ENCODE data around the gene FTCD. TPM values are rescaled to one million over a fixed set of nuclear protein-coding genes. Genes with fewer than 3 reads are reported as not detected.
"Not testable (repeated sequence)": the region's sequence is repeated elsewhere in the genome, so short reads cannot be mapped to it uniquely, and the experiment has no call there.

The FTCD gene
- total RNA-seq, 2 experiments from 2014 or later, result 0.06 to 1.1 TPM

DNA sequence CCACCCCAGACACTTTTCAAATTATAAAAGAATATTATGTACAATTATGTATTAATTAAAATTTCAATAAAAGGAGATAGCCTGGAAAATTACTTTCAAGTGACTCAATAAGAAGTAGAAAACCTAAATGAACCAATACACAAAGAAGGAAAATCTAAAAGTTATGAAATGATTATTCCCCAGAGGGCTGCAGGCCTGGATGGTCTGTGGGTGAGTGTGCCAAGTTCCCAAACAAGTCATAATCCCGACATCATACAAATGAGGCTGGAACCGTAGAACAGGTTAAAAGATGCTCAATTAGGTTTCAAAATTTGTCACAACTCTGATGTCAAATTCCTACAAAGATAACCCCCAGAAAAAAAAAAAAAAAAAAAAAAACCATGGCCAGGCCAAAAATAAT lies 16.2 kb upstream of the FTCD start:
- H3K9me3 ChIP-seq (ENCODE audit: low read length), result no peaks in the 10 kb centered on the region
- H2AFZ ChIP-seq (ENCODE audit: low read length), result no peak overlapping the region
- H3K4me1 ChIP-seq (ENCODE audit: insufficient read depth, low read length, poor library complexity, severe bottlenecking), result peaks cover 9% of the 10 kb centered on the region
- no peak overlapping the region for H3K4me2 ChIP-seq (ENCODE audit: low read length)
- POLR2A ChIA-PET, result no interaction called here
- no peaks in the 10 kb centered on the region for H3K79me2 ChIP-seq (ENCODE audit: insufficient read depth, low read depth, low read length)
- TF ChIP-seq CTCF (conservative IDR thresholded peaks at IDR 0.05; ENCODE audit: low read length) (no peak), EZH2phosphoT487 (IDR thresholded peaks at IDR 0.05; ENCODE audit: borderline replicate concordance, low read depth, low read length) (no peak)
- no peaks in the 10 kb centered on the region for H3K36me3 ChIP-seq (ENCODE audit: insufficient read depth, low read length)
- H4K20me1 ChIP-seq (ENCODE audit: insufficient read depth, low read length), result no peaks in the 10 kb centered on the region
- intact Hi-C loops (cut with micrococcal nuclease; ENCODE audit: unreplicated experiment), result no loop called here
- no peak for DNase-seq (ENCODE audit: low spot score)
- CTCF ChIA-PET (ENCODE audit: unreplicated experiment), result no interaction called here
- no peak overlapping the region for H3K27ac ChIP-seq (ENCODE audit: low read depth, low read length, poor library complexity, severe bottlenecking)
- BruUV-seq (replicated peaks), result no TSS peak
- no peak overlapping the region for H3K4me3 ChIP-seq (ENCODE audit: low read depth, low read length, poor library complexity, severe bottlenecking)
- H3K9me2 ChIP-seq (ENCODE audit: insufficient read depth, low read length), result no peaks in the 10 kb centered on the region

DNA sequence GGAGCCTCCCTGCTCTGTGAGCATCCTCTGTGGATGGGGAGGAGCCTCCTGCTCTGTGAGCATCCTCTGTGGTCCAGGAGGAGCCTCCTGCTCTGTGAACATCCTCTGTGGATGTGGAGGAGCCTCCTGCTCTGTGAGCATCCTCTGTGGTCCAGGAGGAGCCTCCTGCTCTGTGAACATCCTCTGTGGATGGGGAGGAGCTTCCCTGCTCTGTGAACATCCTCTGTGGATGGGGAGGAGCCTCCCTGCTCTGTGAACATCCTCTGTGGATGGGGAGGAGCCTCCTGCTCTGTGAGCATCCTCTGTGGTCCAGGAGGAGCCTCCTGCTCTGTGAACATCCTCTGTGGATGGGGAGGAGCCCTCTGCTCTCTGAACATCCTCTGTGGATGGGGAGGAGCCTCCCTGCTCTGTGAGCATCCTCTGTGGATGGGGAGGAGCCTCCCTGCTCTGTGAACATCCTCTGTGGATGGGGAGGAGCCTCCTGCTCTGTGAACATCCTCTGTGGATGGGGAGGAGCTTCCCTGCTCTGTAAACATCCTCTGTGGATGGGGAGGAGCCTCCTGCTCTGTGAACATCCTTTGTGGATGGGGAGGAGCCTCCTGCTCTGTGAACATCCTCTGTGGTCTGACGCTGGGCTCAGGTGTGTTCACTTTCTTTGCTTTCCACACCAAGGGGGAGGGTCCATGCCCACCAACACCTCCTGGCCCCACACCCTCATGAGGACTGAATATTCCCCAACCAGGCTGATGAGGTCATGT lies 15.2 kb upstream of the FTCD start:
- H3K36me3 ChIP-seq (ENCODE audit: insufficient read depth, low read length); H3K4me2 ChIP-seq (ENCODE audit: low read length); H3K9me2 ChIP-seq (ENCODE audit: insufficient read depth, low read length); DNase-seq (ENCODE audit: low spot score); H2AFZ ChIP-seq (ENCODE audit: low read length); H3K27ac ChIP-seq (ENCODE audit: low read depth, low read length, poor library complexity, severe bottlenecking); H3K9me3 ChIP-seq (ENCODE audit: low read length); H3K79me2 ChIP-seq (ENCODE audit: insufficient read depth, low read depth, low read length); H3K4me1 ChIP-seq (ENCODE audit: insufficient read depth, low read length, poor library complexity, severe bottlenecking); H3K4me3 ChIP-seq (ENCODE audit: low read depth, low read length, poor library complexity, severe bottlenecking); H4K20me1 ChIP-seq (ENCODE audit: insufficient read depth, low read length); intact Hi-C loops (cut with micrococcal nuclease; ENCODE audit: unreplicated experiment); CTCF ChIA-PET (ENCODE audit: unreplicated experiment); POLR2A ChIA-PET; BruUV-seq (replicated peaks): not testable (repeated sequence)

DNA sequence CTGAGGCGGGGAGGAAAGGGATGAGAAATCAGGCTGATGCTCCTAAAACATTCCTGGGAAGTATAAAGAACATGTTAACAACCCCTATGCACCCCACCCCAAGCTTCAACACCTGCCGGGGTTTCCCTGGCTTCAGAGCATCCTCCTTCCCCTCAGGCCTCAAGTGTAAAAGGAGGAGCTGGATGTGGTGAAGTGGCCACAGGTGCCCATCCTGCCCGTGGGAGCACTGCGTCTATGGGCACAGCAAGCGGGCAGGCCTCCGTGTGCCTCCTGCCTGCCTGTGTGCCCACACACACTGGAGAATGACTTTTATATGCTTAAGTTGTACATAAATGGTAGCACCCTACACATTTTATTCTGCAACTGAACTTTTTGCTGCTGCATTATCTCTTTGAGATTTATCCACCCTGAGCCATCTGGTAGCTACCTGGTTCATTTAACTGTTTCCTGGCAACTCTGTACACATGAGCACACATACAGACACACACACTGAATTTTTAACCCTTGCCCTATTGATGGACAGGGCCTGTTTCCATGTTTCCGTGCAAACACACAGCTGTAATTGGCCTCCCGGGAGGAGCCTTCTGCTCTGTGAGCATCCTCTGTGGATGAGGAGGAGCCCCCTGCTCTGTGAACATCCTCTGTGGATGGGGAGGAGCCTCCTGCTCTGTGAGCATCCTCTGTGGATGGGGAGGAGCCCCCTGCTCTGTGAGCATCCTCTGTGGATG lies 13.4 kb upstream of the FTCD start:
- no peak for TF ChIP-seq CTCF (conservative IDR thresholded peaks at IDR 0.05; ENCODE audit: low read length)
- no peak for TF ChIP-seq EZH2phosphoT487 (IDR thresholded peaks at IDR 0.05; ENCODE audit: borderline replicate concordance, low read depth, low read length)
- H3K4me2 ChIP-seq (ENCODE audit: low read length), result no peak overlapping the region
- H4K20me1 ChIP-seq (ENCODE audit: insufficient read depth, low read length), result no peaks in the 10 kb centered on the region
- no peak overlapping the region for H2AFZ ChIP-seq (ENCODE audit: low read length)
- peaks cover 9% of the 10 kb centered on the region for H3K4me1 ChIP-seq (ENCODE audit: insufficient read depth, low read length, poor library complexity, severe bottlenecking)
- no TSS peak for BruUV-seq (replicated peaks)
- H3K36me3 ChIP-seq (ENCODE audit: insufficient read depth, low read length), result no peaks in the 10 kb centered on the region
- H3K9me3 ChIP-seq (ENCODE audit: low read length), result no peaks in the 10 kb centered on the region
- POLR2A ChIA-PET, result no interaction called here
- H3K4me3 ChIP-seq (ENCODE audit: low read depth, low read length, poor library complexity, severe bottlenecking), result no peak overlapping the region
- CTCF ChIA-PET (ENCODE audit: unreplicated experiment), result no interaction called here
- no peaks in the 10 kb centered on the region for H3K79me2 ChIP-seq (ENCODE audit: insufficient read depth, low read depth, low read length)
- no peaks in the 10 kb centered on the region for H3K9me2 ChIP-seq (ENCODE audit: insufficient read depth, low read length)
- H3K27ac ChIP-seq (ENCODE audit: low read depth, low read length, poor library complexity, severe bottlenecking), result no peak overlapping the region
- intact Hi-C loops (cut with micrococcal nuclease; ENCODE audit: unreplicated experiment), result no loop called here
- no peak for DNase-seq (ENCODE audit: low spot score)
